ENCODE data around the gene AVP. TPM values are rescaled to one million over a fixed set of nuclear protein-coding genes. Genes with fewer than 3 reads are reported as not detected.

The AVP gene
- total RNA-seq, 1 experiment from 2014 or later = not detected

DNA sequence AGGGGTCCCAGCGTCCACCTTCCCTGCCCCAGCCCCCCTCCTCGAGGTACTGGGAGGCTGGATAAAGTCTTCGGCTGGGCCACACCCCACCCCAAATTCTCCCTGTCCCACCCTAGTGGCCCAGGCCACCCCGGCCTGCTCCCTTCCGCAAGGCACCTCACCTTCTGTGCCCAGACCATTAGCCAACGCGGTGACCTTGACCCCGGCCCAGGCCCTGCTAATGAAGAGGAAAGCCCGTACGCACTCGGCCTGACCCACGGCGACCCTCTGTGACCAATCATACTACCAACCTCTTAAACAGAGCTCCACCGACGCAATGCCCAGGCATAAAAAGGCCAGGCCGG, 13.3 kb downstream of the AVP start:
- H4K5ac ChIP-seq (ENCODE audit: insufficient read length, low read depth, low read length) = no peak overlapping the region
- DNase-seq = no peak
- Mint-ChIP-seq H3K27me3 (ENCODE audit: low read depth) (peaks cover 54% of the 10 kb centered on the region), H3K27ac (no peak overlapping the region), H3K4me1 (peaks cover 6% of the 10 kb centered on the region in 2 experiments), H3K9me3 (peaks cover 7 to 12% of the 10 kb centered on the region in 2 experiments), H3K36me3 (ENCODE audit: insufficient read depth in 1 of 3, low read depth in 3 of 3) (no peaks in the 10 kb centered on the region; a peak in 2 of 7 replicates), H3K4me3 (peak overlapping the region in 1 of 2 experiments; percentile 51; a peak in 2 of 5 replicates)
- H2AFZ ChIP-seq (ENCODE audit: low read length) = no peak overlapping the region
- no peak overlapping the region for H2AK5ac ChIP-seq (ENCODE audit: insufficient read length, low read length)
- H4K91ac ChIP-seq (ENCODE audit: insufficient read length, low read depth, low read length) = no peak overlapping the region
- H3K27ac ChIP-seq (ENCODE audit: insufficient read length, low read depth, low read length) = no peak overlapping the region
- no peak overlapping the region for H2BK120ac ChIP-seq (ENCODE audit: low read depth, low read length, poor library complexity, severe bottlenecking)
- peaks cover 10% of the 10 kb centered on the region for H3K9me3 ChIP-seq (ENCODE audit: control insufficient read depth, low read depth, low read length)
- no peaks in the 10 kb centered on the region for H3K79me2 ChIP-seq (ENCODE audit: insufficient read depth, low read length)
- H4K20me1 ChIP-seq (ENCODE audit: control insufficient read depth, insufficient read depth, insufficient read length) = no peaks in the 10 kb centered on the region
- H3K4ac ChIP-seq (ENCODE audit: low read depth, low read length) = no peak overlapping the region
- no peak overlapping the region for H3K18ac ChIP-seq (ENCODE audit: insufficient read length, low read depth, low read length)
- H3K23me2 ChIP-seq (ENCODE audit: insufficient read length, low read depth, low read length, poor library complexity, severe bottlenecking) = no peaks in the 10 kb centered on the region
- no peak overlapping the region for H3K9ac ChIP-seq (ENCODE audit: extremely low read depth, insufficient read length, low read length)
- no peak overlapping the region for H3K23ac ChIP-seq (ENCODE audit: insufficient read length, low read depth, low read length)
- WGBS (ENCODE audit: extremely low coverage, insufficient read length, low lambda C conversion rate) = no CpG with 5 or more reads among the region's 16 CpGs
- no peak overlapping the region for H2BK20ac ChIP-seq (ENCODE audit: low read depth, low read length, poor library complexity, severe bottlenecking)
- H3K4me2 ChIP-seq (ENCODE audit: insufficient read depth, insufficient read length, low read length) = peak overlapping the region; percentile 6
- H3K4me1 ChIP-seq (ENCODE audit: insufficient read depth, low read length) = no peaks in the 10 kb centered on the region
- peaks cover 9% of the 10 kb centered on the region; the same call in 1 of the 2 replicates for H3K27me3 ChIP-seq (ENCODE audit: insufficient read depth, low read length)
- H4K8ac ChIP-seq (replicated peaks; ENCODE audit: insufficient read length, low read depth, low read length) = no peak overlapping the region
- no peak overlapping the region for H3K14ac ChIP-seq (ENCODE audit: insufficient read depth, low read length)
- H3K56ac ChIP-seq (ENCODE audit: insufficient read length, low read depth, low read length) = no peak overlapping the region
- H2BK15ac ChIP-seq (ENCODE audit: low read depth, low read length) = no peak overlapping the region
- H2BK12ac ChIP-seq (ENCODE audit: insufficient read length, low read depth, low read length) = no peak overlapping the region
- H2BK5ac ChIP-seq (ENCODE audit: insufficient read length, low read length) = no peak overlapping the region
- no peak overlapping the region for H3T11ph ChIP-seq (ENCODE audit: low read length)
- no peaks in the 10 kb centered on the region for H3K79me1 ChIP-seq (ENCODE audit: insufficient read depth, low read depth, low read length, poor library complexity, severe bottlenecking)
- TF ChIP-seq, protein P1, sequence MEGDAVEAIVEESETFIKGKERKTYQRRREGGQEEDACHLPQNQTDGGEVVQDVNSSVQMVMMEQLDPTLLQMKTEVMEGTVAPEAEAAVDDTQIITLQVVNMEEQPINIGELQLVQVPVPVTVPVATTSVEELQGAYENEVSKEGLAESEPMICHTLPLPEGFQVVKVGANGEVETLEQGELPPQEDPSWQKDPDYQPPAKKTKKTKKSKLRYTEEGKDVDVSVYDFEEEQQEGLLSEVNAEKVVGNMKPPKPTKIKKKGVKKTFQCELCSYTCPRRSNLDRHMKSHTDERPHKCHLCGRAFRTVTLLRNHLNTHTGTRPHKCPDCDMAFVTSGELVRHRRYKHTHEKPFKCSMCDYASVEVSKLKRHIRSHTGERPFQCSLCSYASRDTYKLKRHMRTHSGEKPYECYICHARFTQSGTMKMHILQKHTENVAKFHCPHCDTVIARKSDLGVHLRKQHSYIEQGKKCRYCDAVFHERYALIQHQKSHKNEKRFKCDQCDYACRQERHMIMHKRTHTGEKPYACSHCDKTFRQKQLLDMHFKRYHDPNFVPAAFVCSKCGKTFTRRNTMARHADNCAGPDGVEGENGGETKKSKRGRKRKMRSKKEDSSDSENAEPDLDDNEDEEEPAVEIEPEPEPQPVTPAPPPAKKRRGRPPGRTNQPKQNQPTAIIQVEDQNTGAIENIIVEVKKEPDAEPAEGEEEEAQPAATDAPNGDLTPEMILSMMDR (conservative IDR thresholded peaks at IDR 0.05) = no peak

Data from H9 (cell line).